Tibial artery (tissue), 4 donors: ENCODE measurements around the gene EPN2.
"Not testable (repeated sequence)": the region's sequence is repeated elsewhere in the genome, so short reads cannot be mapped to it uniquely, and the experiment has no call there.

Experiments used
- DNase-seq, 2 donors: peaks; one replicate each; pipeline ENCODE4 v3.0.0-alpha.2; 2019
- H3K27ac ChIP-seq, 2 donors: fragments of 200-600 bp; sonication (generic) in 1 of 2; 1 replicate in 1 of 2; 2 replicates in 1 of 2; pipeline ENCODE4 v1.5.1; 2018 to 2019; ENCODE audit warnings: mild to moderate bottlenecking in 1 of 2
- H3K27me3 ChIP-seq, 2 donors: fragments of 200-600 bp; sonication (generic) in 1 of 2; one replicate each; pipeline versions ENCODE4 v1.5.1 to v1.6.0; 2016 to 2019
- H3K36me3 ChIP-seq, 3 donors: fragments of 200-600 bp; sonication (generic) in 2 of 3; one replicate each; pipeline ENCODE4 v1.5.1; 2016 to 2019; ENCODE audit warnings: mild to moderate bottlenecking in 2 of 3
- H3K4me1 ChIP-seq, 4 donors: fragments of 200-600 bp; sonication (generic) in 2 of 4; 1 replicate in 3 of 4; 2 replicates in 1 of 4; pipeline ENCODE4 v1.5.1; 2016 to 2019
- H3K4me3 ChIP-seq, 2 donors: fragments of 200-600 bp; sonication (generic) in 1 of 2; 1 replicate in 1 of 2; 2 replicates in 1 of 2; pipeline ENCODE4 v1.5.1; 2018 to 2019; ENCODE audit warnings: mild to moderate bottlenecking in 2 of 2
- H3K9me3 ChIP-seq, 3 donors: fragments of 200-600 bp; sonication (generic) in 1 of 3; one replicate each; pipeline ENCODE4 v1.5.1; 2016 to 2019
- CTCF ChIP-seq, 2 experiments: fragments of 200-600 bp in 1 of 2; fragments of 450-650 bp in 1 of 2; IDR thresholded peaks; one replicate each; pipeline ENCODE4 v1.5.1; 2017 to 2019; ENCODE audit warnings: antibody characterized with exemption in 2 of 2, mild to moderate bottlenecking in 1 of 2, moderate library complexity in 1 of 2
- intact Hi-C: fragments of 100-400 bp; cut with DNase I; formaldehyde crosslinking; loops from one replicate; pipeline ENCODE4 v1.15.0; 2023; ENCODE audit warnings: low total_unique reads

The EPN2 gene

GRCh38 chr17:19226610-19227588 lies 10.3 kb upstream of the EPN2 start:
- DNase-seq, H3K27ac ChIP-seq, H3K36me3 ChIP-seq, intact Hi-C loops, H3K9me3 ChIP-seq, H3K4me1 ChIP-seq, H3K4me3 ChIP-seq, H3K27me3 ChIP-seq: not testable (repeated sequence)

- peaks cover 0 to 15% (median 6%) of the 10 kb centered on the region in 4 donors for H3K4me1 ChIP-seq
- H3K9me3 ChIP-seq, intact Hi-C loops, H3K27me3 ChIP-seq, DNase-seq, H3K4me3 ChIP-seq, H3K27ac ChIP-seq, H3K36me3 ChIP-seq: not testable (repeated sequence)
Measured at GRCh38 chr17:19234676-19235075, 2.5 kb upstream of the EPN2 start.

DNA sequence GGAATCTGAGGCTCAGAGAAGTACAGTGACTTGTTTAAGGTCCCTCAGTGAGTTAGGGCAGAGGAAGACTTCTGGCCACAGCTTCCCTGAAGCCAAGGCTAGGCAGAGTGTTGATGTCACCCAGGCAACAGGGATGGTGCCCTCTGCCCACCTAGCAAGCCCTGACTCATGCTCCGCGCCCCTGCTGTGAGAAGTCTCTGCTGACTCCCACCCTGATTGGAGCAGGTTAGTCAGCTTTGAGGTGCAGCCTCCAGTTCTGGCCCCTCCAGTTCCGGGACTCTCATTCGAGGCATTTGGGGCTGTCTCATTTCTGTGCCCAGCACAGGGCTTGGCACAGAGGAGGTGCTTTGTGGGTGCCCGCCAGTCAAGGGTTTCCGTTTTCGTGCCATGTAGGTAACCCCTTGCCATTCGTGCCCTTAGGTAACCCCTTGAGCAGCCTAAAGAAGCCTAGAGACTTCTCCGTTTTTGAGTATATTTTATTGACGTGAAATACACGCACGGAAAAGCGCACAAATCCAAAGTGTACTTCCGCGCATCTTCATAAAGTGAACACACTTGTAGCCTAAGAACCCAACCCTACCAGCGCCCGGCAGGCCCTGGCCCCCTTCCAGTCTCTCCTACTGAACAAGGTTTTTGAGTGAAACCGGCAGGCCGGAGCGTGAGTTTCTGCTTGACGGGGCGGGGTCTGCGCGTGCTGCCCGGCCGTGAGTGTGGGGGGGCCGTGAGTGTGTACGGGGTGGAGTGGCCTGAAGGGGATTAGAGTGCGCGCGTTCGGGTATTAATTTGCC lies 621 bp upstream of the EPN2 start:
- H3K27me3 ChIP-seq, DNase-seq, intact Hi-C loops, H3K27ac ChIP-seq, H3K9me3 ChIP-seq, H3K36me3 ChIP-seq: not testable (repeated sequence)
- Histone ChIP-seq H3K4me1 (peaks cover 0 to 33% (median 10%) of the 10 kb centered on the region in 4 donors), H3K4me3 (peak overlapping the region; percentile 76 to 86)

GRCh38 chr17:19237389-19238166 lies 412 bp downstream of the EPN2 start:
- Histone ChIP-seq H3K4me3 (peak overlapping the region; percentile 76 to 86), H3K9me3 (no peaks in the 10 kb centered on the region), H3K4me1 (peaks cover 0 to 44% (median 12%) of the 10 kb centered on the region in 4 donors), H3K27ac (peak overlapping the region; percentile 83 to 93), H3K27me3 (no peaks in the 10 kb centered on the region), H3K36me3 (no peaks in the 10 kb centered on the region)
- intact Hi-C loops = no loop called here
- peak; percentile 31 to 41 for TF ChIP-seq CTCF (IDR thresholded peaks at IDR 0.05)
- DNase-seq = peak; percentile 37 to 74

DNA sequence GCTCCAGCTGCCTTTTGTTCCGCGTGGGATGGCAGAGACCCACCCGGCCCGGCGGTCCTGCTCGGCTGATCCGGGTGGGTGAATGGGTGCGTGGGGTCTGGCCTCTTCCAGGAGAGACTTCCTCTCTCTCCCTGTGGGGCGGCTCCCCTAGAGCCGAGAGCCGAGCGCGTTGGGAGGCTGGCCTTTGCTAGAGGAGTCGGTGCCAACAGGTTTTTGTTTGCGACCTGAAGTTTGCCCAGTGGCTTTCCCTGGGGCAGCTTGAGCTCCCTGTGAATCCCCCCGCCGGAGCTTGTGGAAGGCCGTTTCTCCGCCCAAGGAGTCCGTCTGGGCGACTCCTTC lies 970 bp downstream of the EPN2 start:
- Histone ChIP-seq H3K27me3 (no peaks in the 10 kb centered on the region), H3K9me3 (no peaks in the 10 kb centered on the region), H3K36me3 (no peaks in the 10 kb centered on the region), H3K27ac (peak overlapping the region; percentile 83 to 93), H3K4me3 (peak overlapping the region; percentile 76 to 86), H3K4me1 (peaks cover 0 to 45% (median 12%) of the 10 kb centered on the region in 4 donors)
- TF ChIP-seq CTCF (IDR thresholded peaks at IDR 0.05) = no peak
- intact Hi-C loops = no loop called here
- peak; percentile 32 to 76 for DNase-seq

DNA sequence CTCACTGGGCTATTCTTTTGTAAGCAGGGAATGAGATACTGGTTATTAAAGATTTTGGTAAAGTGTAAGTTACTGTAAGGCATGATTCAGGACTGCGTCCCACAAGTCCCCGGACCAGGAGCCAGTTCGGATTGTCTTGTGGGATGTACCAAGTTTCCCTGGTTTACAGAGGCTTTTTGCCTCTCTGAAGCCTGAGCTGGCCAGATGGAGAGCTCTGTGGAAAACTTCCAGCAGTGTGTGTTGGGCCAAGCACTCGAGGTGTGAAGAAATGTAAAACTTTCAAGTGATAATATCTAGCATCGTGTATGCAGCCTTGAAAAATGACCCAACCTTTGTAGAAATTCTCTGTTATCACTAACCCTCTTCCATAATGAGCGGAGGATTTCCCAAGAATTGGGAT lies 2.4 kb downstream of the EPN2 start:
- Histone ChIP-seq H3K4me3 (no peak overlapping the region), H3K9me3 (no peaks in the 10 kb centered on the region), H3K27me3 (no peaks in the 10 kb centered on the region), H3K27ac (peak overlapping the region; percentile 83 to 93), H3K4me1 (peaks cover 0 to 51% (median 18%) of the 10 kb centered on the region in 4 donors), H3K36me3 (no peaks in the 10 kb centered on the region)
- intact Hi-C loops = no loop called here
- DNase-seq = peak in 1 of 2 donors; percentile 28
- no peak for TF ChIP-seq CTCF (IDR thresholded peaks at IDR 0.05)
